ENCODE data around the gene PSMD10. TPM values are rescaled to one million over a fixed set of nuclear protein-coding genes. Genes with fewer than 3 reads are reported as not detected.

PSMD10 gene
- total and polyA plus RNA-seq, 12 donors = 21.1 to 112 (median 50.8) TPM

DNA sequence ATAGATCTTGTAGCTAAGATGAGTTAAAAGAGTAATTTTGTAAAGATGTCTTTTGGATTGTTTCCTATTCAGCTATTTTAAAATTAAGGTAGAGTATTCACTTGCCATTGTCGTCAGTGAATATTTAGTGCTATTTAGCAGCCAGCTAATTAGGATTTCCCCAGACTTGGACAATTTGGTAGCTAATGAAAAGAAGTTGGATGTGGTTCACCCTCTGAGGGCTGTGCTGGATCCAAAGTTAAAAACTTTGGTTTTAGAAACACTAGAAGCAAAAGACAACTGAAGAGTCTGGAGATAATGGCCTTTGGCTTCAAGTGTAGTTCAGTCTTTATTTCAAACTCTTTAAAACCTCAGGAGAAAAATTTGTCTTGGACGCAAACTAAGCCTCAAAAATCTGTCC is 41.5 kb upstream of the PSMD10 start:
- no peaks in the 10 kb centered on the region for H3K27me3 ChIP-seq
- no peaks in the 10 kb centered on the region for H3K9me3 ChIP-seq (replicated peaks in 1 of 3)
- no peak for TF ChIP-seq POLR2A (IDR thresholded peaks at IDR 0.05)
- TF ChIP-seq, protein P1, sequence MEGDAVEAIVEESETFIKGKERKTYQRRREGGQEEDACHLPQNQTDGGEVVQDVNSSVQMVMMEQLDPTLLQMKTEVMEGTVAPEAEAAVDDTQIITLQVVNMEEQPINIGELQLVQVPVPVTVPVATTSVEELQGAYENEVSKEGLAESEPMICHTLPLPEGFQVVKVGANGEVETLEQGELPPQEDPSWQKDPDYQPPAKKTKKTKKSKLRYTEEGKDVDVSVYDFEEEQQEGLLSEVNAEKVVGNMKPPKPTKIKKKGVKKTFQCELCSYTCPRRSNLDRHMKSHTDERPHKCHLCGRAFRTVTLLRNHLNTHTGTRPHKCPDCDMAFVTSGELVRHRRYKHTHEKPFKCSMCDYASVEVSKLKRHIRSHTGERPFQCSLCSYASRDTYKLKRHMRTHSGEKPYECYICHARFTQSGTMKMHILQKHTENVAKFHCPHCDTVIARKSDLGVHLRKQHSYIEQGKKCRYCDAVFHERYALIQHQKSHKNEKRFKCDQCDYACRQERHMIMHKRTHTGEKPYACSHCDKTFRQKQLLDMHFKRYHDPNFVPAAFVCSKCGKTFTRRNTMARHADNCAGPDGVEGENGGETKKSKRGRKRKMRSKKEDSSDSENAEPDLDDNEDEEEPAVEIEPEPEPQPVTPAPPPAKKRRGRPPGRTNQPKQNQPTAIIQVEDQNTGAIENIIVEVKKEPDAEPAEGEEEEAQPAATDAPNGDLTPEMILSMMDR (IDR thresholded peaks at IDR 0.05) = no peak
- H3K27ac ChIP-seq = no peak overlapping the region
- no peak overlapping the region for H3K4me3 ChIP-seq
- no peaks in the 10 kb centered on the region for H3K36me3 ChIP-seq (replicated peaks in 1 of 2)
- 70 to 85% (median 82%) methylated on average over 2 of the region's 2 CpGs for WGBS, 4 donors
- no peak for DNase-seq
- intact Hi-C loops (cut with DNase I) = no loop called here
- no peaks in the 10 kb centered on the region for H3K4me1 ChIP-seq (replicated peaks in 1 of 2)

GRCh38 chrX:108132034-108132433 is 40.7 kb upstream of the PSMD10 start:
- H3K36me3 ChIP-seq (replicated peaks in 1 of 2) = no peaks in the 10 kb centered on the region
- no peak overlapping the region for H3K4me3 ChIP-seq
- no peak overlapping the region for H3K27ac ChIP-seq
- no peaks in the 10 kb centered on the region for H3K9me3 ChIP-seq (replicated peaks in 1 of 3)
- no peaks in the 10 kb centered on the region for H3K27me3 ChIP-seq
- no peak for DNase-seq
- 81 to 94% (median 88%) methylated on average over 7 to 8 of the region's 8 CpGs for WGBS, 4 donors
- no peaks in the 10 kb centered on the region for H3K4me1 ChIP-seq (replicated peaks in 1 of 2)
- intact Hi-C loops (cut with DNase I) = no loop called here
- TF ChIP-seq POLR2A (IDR thresholded peaks at IDR 0.05) = no peak
- TF ChIP-seq, protein P1 (IDR thresholded peaks at IDR 0.05) = no peak

DNA sequence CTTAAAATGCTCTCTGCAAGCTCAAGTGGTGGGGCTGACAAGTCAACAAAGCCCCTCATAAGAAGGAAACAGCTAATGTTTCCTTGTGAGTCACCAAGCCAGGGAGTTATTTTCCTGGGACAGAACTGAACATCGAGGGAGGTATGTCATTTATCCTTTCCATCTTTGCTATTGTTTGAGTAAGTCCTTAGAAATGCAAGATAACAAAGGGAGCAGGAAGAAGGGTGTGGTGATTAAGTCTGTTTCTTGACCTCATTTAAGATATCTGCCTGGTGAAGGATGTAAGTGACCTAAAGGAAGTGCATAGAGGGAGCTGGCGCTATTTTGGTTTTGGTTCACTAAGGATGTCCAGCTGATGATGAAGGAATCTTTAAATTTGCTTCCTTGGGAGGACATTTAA is 40.1 kb upstream of the PSMD10 start:
- Histone ChIP-seq H3K4me1 (replicated peaks in 1 of 2) (no peaks in the 10 kb centered on the region), H3K27ac (peak overlapping the region in 1 of 5 donors; percentile 21), H3K27me3 (no peaks in the 10 kb centered on the region), H3K36me3 (replicated peaks in 1 of 2) (no peaks in the 10 kb centered on the region), H3K4me3 (no peak overlapping the region), H3K9me3 (replicated peaks in 1 of 3) (no peaks in the 10 kb centered on the region)
- TF ChIP-seq POLR2A (IDR thresholded peaks at IDR 0.05) = no peak
- TF ChIP-seq, protein P1 (IDR thresholded peaks at IDR 0.05) = no peak
- 65 to 82% (median 81%) methylated on average over 2 of the region's 2 CpGs for WGBS, 4 donors
- intact Hi-C loops (cut with DNase I) = no loop called here
- no peak for DNase-seq

DNA sequence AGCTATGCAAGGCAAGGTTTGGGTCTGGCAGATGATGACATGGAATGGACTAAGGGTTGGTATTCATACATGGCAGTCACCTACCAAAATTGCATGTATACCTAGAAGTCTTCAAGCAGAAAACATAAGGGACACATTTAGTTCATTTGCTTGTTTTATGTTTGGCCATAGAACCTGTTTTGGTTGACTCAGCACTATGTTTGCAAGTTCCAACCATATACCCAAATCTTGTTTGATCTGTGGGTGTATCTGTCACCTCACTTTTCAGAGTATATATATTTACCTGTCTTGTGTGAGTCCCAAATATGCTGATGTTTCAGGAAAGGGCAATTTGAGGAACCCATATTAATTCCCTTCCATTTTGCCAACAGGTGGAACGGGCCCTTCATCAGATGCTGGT is 39.5 kb upstream of the PSMD10 start:
- no peaks in the 10 kb centered on the region for H3K36me3 ChIP-seq (replicated peaks in 1 of 2)
- no peak for DNase-seq
- H3K4me1 ChIP-seq (replicated peaks in 1 of 2) = no peaks in the 10 kb centered on the region
- intact Hi-C loops (cut with DNase I) = no loop called here
- TF ChIP-seq POLR2A (IDR thresholded peaks at IDR 0.05) = no peak
- TF ChIP-seq, protein P1 (IDR thresholded peaks at IDR 0.05) = no peak
- H3K9me3 ChIP-seq (replicated peaks in 1 of 3) = no peaks in the 10 kb centered on the region
- 72 to 100% (median 91%) methylated on average over 1 of the region's 1 CpG; no CpG with 5 or more reads in 1 of the 4 donors for WGBS, 4 donors
- peak overlapping the region in 1 of 5 donors; percentile 21 for H3K27ac ChIP-seq
- H3K4me3 ChIP-seq = no peak overlapping the region
- H3K27me3 ChIP-seq = no peaks in the 10 kb centered on the region

Measured in adrenal gland (tissue), 12 donors.